RWPE2 (cell line): Measurements from ENCODE around the gene CIP2A.

Experiments
- ATAC-seq: fragments of 200-7000 bp; cut with Tn5 transposase; 3 replicates; pipeline ENCODE4 v1.9.1; 2021; ENCODE audit warnings: low read depth
- DNase-seq: peaks from one replicate; pipeline ENCODE4 v3.0.0-alpha.2; 2020; ENCODE audit warnings: low spot score
- H3K27ac ChIP-seq: fragments of 450-650 bp; 2 replicates; pipeline ENCODE4 v1.5.1; 2017; ENCODE audit warnings: mild to moderate bottlenecking; ENCODE audit not compliant: poor library complexity, severe bottlenecking
- H3K27me3 ChIP-seq: fragments of 250-450 bp; sonication (Bioruptor Pico); 2 replicates; pipeline ENCODE4 v1.5.1; 2021; ENCODE audit warnings: mild to moderate bottlenecking, moderate library complexity; ENCODE audit not compliant: insufficient read depth, poor library complexity, severe bottlenecking
- H3K36me3 ChIP-seq: fragments of 250-450 bp; sonication (Bioruptor Pico); 2 replicates; pipeline ENCODE4 v1.5.1; 2020; ENCODE audit warnings: low read depth, mild to moderate bottlenecking, moderate library complexity
- H3K4me1 ChIP-seq: fragments of 250-450 bp; sonication (Bioruptor Pico); 2 replicates; pipeline ENCODE4 v1.5.1; 2021; ENCODE audit warnings: mild to moderate bottlenecking, moderate library complexity; ENCODE audit not compliant: insufficient read depth, poor library complexity, severe bottlenecking
- H3K4me3 ChIP-seq: fragments of 250-450 bp; sonication (Bioruptor Pico); 2 replicates; pipeline ENCODE4 v1.5.1; 2021; ENCODE audit warnings: mild to moderate bottlenecking, moderate library complexity; ENCODE audit not compliant: severe bottlenecking
- H3K9me3 ChIP-seq: fragments of 250-450 bp; sonication (Bioruptor Pico); 2 replicates; pipeline ENCODE4 v1.5.1; 2021; ENCODE audit warnings: mild to moderate bottlenecking, moderate library complexity; ENCODE audit not compliant: severe bottlenecking
- TF ChIP-seq, protein P1 (sequence below): fragments of 450-650 bp; IDR thresholded peaks from one replicate; pipeline ENCODE4 v1.5.1; 2017; ENCODE audit warnings: mild to moderate bottlenecking, moderate library complexity; ENCODE audit not compliant: poor library complexity, severe bottlenecking

Gene CIP2A

DNA sequence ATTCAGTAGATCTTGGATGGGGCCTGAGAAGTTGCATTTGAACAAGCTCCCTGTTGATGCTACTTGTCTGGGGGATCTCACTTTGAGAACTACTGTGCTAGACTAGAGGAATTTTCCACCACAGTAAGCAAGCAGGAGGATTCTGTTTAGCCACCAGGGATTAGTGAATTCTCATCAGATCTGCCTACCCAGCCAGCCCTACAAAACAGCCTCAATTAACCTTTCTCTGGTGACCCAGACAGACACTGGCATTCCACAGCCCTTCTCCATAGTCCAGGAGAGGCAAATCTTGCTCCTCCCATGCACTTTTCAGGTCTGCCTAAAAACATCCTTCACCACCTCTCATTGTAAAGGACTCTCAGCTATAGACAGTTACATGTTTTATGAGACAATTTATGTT, 62.1 kb downstream of the CIP2A start:
- Histone ChIP-seq H3K27me3 (no peaks in the 10 kb centered on the region), H3K4me3 (no peak overlapping the region), H3K4me1 (no peaks in the 10 kb centered on the region), H3K9me3 (no peaks in the 10 kb centered on the region), H3K27ac (no peak overlapping the region), H3K36me3 (no peaks in the 10 kb centered on the region)
- DNase-seq (no peak), ATAC-seq (no peak)
- TF ChIP-seq, protein P1, sequence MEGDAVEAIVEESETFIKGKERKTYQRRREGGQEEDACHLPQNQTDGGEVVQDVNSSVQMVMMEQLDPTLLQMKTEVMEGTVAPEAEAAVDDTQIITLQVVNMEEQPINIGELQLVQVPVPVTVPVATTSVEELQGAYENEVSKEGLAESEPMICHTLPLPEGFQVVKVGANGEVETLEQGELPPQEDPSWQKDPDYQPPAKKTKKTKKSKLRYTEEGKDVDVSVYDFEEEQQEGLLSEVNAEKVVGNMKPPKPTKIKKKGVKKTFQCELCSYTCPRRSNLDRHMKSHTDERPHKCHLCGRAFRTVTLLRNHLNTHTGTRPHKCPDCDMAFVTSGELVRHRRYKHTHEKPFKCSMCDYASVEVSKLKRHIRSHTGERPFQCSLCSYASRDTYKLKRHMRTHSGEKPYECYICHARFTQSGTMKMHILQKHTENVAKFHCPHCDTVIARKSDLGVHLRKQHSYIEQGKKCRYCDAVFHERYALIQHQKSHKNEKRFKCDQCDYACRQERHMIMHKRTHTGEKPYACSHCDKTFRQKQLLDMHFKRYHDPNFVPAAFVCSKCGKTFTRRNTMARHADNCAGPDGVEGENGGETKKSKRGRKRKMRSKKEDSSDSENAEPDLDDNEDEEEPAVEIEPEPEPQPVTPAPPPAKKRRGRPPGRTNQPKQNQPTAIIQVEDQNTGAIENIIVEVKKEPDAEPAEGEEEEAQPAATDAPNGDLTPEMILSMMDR, result no peak

DNA sequence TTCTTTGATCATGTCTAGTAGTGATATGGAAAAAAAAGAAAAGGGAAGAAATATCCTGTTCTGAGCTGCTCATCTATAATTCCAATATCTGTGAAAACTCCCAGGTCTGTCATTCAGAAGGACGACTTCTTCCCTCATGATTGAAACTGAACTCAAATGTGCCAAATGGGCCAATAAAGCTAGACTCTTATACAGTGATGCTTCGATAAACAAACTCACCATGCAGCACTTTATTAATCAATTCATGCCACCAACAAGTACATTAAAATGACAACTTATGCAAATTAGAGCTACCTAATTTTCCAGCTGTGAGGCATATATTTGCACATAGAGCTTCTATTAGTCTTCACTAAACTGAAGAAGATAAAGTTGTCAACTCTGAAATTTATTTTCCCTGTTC, 63.3 kb downstream of the CIP2A start:
- Histone ChIP-seq H3K36me3 (no peaks in the 10 kb centered on the region), H3K27me3 (no peaks in the 10 kb centered on the region), H3K9me3 (no peaks in the 10 kb centered on the region), H3K27ac (no peak overlapping the region), H3K4me1 (no peaks in the 10 kb centered on the region), H3K4me3 (no peak overlapping the region)
- no peak for ATAC-seq
- TF ChIP-seq, protein P1, result no peak
- DNase-seq, result no peak

DNA sequence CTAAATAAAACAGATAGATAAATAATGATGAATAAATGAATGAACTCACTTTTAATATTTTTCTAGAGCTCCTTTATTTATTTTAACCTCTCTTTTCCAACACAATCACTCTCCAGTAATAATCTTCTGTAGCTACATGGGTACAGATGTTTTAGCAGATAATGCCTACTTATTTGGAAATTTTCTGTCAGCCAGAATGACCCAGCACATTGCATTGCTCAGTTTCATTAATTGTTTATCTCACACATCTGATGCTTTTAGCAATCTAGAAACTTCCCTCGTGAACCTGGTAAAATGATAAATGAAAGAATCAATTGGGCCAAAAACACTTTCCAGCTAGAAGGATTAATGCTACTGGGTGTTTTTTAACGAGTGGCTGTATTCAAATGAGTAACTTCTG, 64.0 kb downstream of the CIP2A start:
- Histone ChIP-seq H3K27me3 (no peaks in the 10 kb centered on the region), H3K9me3 (no peaks in the 10 kb centered on the region), H3K36me3 (no peaks in the 10 kb centered on the region), H3K4me3 (no peak overlapping the region), H3K27ac (no peak overlapping the region), H3K4me1 (no peaks in the 10 kb centered on the region)
- TF ChIP-seq, protein P1, result no peak
- DNase-seq (no peak), ATAC-seq (no peak)

DNA sequence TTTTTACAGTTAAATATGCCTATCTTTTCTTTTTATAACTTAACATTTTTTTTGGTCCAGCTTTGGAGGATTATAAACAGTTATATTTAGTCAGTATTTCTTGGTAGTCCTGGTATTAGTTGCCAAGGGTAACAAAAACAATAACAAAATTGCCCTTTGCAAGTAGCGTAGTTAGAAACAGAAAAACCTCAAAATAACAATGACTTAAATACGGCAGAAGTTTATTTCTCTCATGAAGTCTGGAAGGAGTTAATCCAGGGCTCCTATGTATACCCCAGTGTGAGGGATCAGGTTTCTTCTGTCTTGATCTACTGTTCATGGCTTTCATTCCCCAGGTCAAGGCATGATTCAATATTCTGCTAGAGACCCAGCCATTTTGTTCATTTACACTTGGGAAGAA, 64.7 kb downstream of the CIP2A start:
- Histone ChIP-seq H3K36me3 (no peaks in the 10 kb centered on the region), H3K4me3 (no peak overlapping the region), H3K27ac (no peak overlapping the region), H3K27me3 (no peaks in the 10 kb centered on the region), H3K4me1 (no peaks in the 10 kb centered on the region), H3K9me3 (no peaks in the 10 kb centered on the region)
- no peak for DNase-seq
- TF ChIP-seq, protein P1, result no peak
- no peak for ATAC-seq

DNA sequence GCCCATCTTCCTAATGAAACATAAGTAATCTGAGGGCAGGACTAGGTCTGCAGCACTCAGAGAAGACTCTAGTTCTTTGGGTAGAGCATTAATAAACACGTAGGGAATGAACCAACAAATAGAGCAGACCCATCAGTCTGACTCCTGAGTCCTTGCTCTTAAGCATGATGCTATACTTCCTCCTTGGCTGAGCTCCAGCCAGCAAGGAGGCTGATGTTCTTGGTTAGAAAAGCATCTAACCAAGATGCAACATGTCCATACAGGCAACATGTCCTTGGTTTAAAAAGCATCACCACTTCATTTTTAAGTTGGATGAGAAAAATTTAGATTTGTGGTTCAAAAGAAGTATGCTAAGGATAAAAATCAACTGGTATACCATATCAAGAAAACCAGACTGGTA, 70.3 kb downstream of the CIP2A start:
- TF ChIP-seq, protein P1, result no peak
- Histone ChIP-seq H3K27me3 (no peaks in the 10 kb centered on the region), H3K9me3 (no peaks in the 10 kb centered on the region), H3K27ac (no peak overlapping the region), H3K4me3 (no peak overlapping the region), H3K4me1 (no peaks in the 10 kb centered on the region), H3K36me3 (no peaks in the 10 kb centered on the region)
- DNase-seq (no peak), ATAC-seq (no peak)
